A549 treated with DMSO at 1 μM for 4 hours (cell line): ENCODE data around the gene CARD11. TPM values are rescaled to one million over a fixed set of nuclear protein-coding genes. Genes with fewer than 3 reads are reported as not detected.

ENCODE experiments used
- total RNA-seq: library from RNA; stranded (reverse); fragments of 200-300 nt; extraction: Qiagen RNA extraction; gene quantifications from 5 replicates; pipeline ENCODE4 v1.2.3, GENCODE V29; 2022; ENCODE audit warnings: low read depth

CARD11 gene
- 1.1 to 2.1 TPM (median 1.3 TPM) in 5 replicates for total RNA-seq

GRCh38 chr7:3043544-3044371, at the start of gene CARD11:
Gene CARD11 (minus strand): TSS chr7:3043867. CDS start chr7:2958506, 85,361 bp downstream.

Other genes with a start within 250 kb of the CARD11 start
- 37.4 to 51.7 TPM (median 48.1 TPM) in 5 replicates for gene GNA12, start 199.6 kb downstream of the CARD11 start, total RNA-seq